OCI-LY7 (cell line): ENCODE measurements around the gene CCDC30. TPM values are rescaled to one million over a fixed set of nuclear protein-coding genes. Genes with fewer than 3 reads are reported as not detected.

ENCODE experiments used
- BruUV-seq: library from RNA; stranded (reverse); fragments of 400-500 nt; replicated peaks from 2 replicates; lab custom pipeline; 2021; lab: Mats Ljungman, UMichigan
- CTCF ChIA-PET: fragments of 300-600 bp; sonication (Branson Sonifier 250); formaldehyde crosslinking; loops from one replicate; lab custom pipeline; 2022; ENCODE audit warnings: antibody characterized with exemption; ENCODE audit not compliant: unreplicated experiment; lab: Charles Lee
- POLR2A ChIA-PET: fragments of 300-600 bp; sonication (Branson Sonifier 250); formaldehyde crosslinking; loops from one replicate; lab custom pipeline; 2022; ENCODE audit warnings: antibody characterized with exemption; lab: Charles Lee
- DNase-seq: peaks from one replicate; pipeline ENCODE4 v3.0.0-alpha.2; 2015; ENCODE audit warnings: low spot score
- H2AFZ ChIP-seq: fragments of 200-600 bp; sonication (generic), shearing (Covaris generic); 2 replicates; pipeline ENCODE4 v1.6.1; 2014; ENCODE audit warnings: mild to moderate bottlenecking, antibody characterized with exemption, low read length, moderate library complexity
- H3K27ac ChIP-seq: fragments of 200-600 bp; sonication (generic); 2 replicates; pipeline ENCODE4 v1.5.1; 2014; ENCODE audit warnings: mixed run types, low read depth, mild to moderate bottlenecking, moderate library complexity, low read length, inconsistent platforms; ENCODE audit not compliant: poor library complexity, severe bottlenecking
- H3K36me3 ChIP-seq: fragments of 200-600 bp; sonication (generic); 2 replicates; pipeline ENCODE4 v1.6.1; 2014; ENCODE audit warnings: mild to moderate bottlenecking, antibody characterized with exemption, low read length, moderate library complexity, mixed read lengths; ENCODE audit not compliant: insufficient read depth
- H3K4me1 ChIP-seq: fragments of 200-600 bp; sonication (generic); 2 replicates; pipeline ENCODE4 v1.5.1; 2014; ENCODE audit warnings: mild to moderate bottlenecking, low read length; ENCODE audit not compliant: insufficient read depth, poor library complexity, severe bottlenecking
- H3K4me2 ChIP-seq: fragments of 200-600 bp; sonication (generic); 2 replicates; pipeline ENCODE4 v1.6.1; 2014; ENCODE audit warnings: mild to moderate bottlenecking, low read length
- H3K4me3 ChIP-seq: fragments of 200-600 bp; sonication (generic); 2 replicates; pipeline ENCODE4 v1.5.1; 2014; ENCODE audit warnings: mild to moderate bottlenecking, low read depth, low read length; ENCODE audit not compliant: poor library complexity, severe bottlenecking
- H3K79me2 ChIP-seq: fragments of 200-600 bp; sonication (generic); 2 replicates; pipeline ENCODE4 v1.6.1; 2016; ENCODE audit warnings: low read depth, mild to moderate bottlenecking, low read length, moderate library complexity, mixed read lengths; ENCODE audit not compliant: insufficient read depth
- H3K9me2 ChIP-seq: fragments of 200-600 bp; sonication (generic); 2 replicates; pipeline ENCODE4 v1.6.1; 2016; ENCODE audit warnings: mild to moderate bottlenecking, low read length, mixed read lengths; ENCODE audit not compliant: insufficient read depth
- H3K9me3 ChIP-seq: fragments of 200-600 bp; sonication (generic); 2 replicates; pipeline ENCODE4 v1.6.1; 2014; ENCODE audit warnings: mild to moderate bottlenecking, mixed run types, low read length, mixed read lengths
- H4K20me1 ChIP-seq: fragments of 200-600 bp; sonication (generic); 2 replicates; pipeline ENCODE4 v1.6.1; 2014; ENCODE audit warnings: mild to moderate bottlenecking, antibody characterized with exemption, low read length, moderate library complexity, mixed read lengths; ENCODE audit not compliant: insufficient read depth
- CTCF ChIP-seq: fragments of 200-600 bp; sonication (generic); conservative IDR thresholded peaks from 2 replicates; pipeline ENCODE4 v1.5.1; 2014; ENCODE audit warnings: mild to moderate bottlenecking, antibody characterized with exemption, low read length, moderate library complexity, mixed read lengths
- EZH2phosphoT487 ChIP-seq: fragments of 200-600 bp; sonication (generic); IDR thresholded peaks from 2 replicates; pipeline ENCODE4 v1.6.1; 2018; ENCODE audit warnings: low read depth, borderline replicate concordance, mild to moderate bottlenecking, mixed run types, antibody characterized with exemption, low read length, moderate library complexity, mixed read lengths
- intact Hi-C: fragments of 100-400 bp; cut with micrococcal nuclease; formaldehyde crosslinking; loops from one replicate; pipeline ENCODE4 v1.10.0; 2022; ENCODE audit not compliant: unreplicated experiment
- total RNA-seq, 2 experiments: library from RNA; depleted of rRNA in 1 of 2; stranded (reverse); fragments of >200 nt in 1 of 2; shearing (Covaris generic) in 1 of 2; gene quantifications; 2 replicates each; pipeline ENCODE4 v1.2.3, GENCODE V29; 2014 to 2022

The CCDC30 gene
- total RNA-seq, 2 experiments from 2014 or later, result 0.54 to 2.6 TPM

GRCh38 chr1:42456010-42456753 lies 6.9 kb upstream of the CCDC30 start, which contains the start of the genes PPCS and ZMYND12:
Gene PPCS, plus strand, starts transcription at chr1:42456543. Its CDS starts 23 bp downstream, at chr1:42456566.
Gene ZMYND12, minus strand, starts transcription at chr1:42456022. Its CDS starts 25 bp downstream, at chr1:42455997.
- CTCF ChIA-PET, result no interaction called here
- no TSS peak for BruUV-seq
- Histone ChIP-seq H3K4me3 (peak within 1 kb of the TSS; percentile 74), H3K9me2 (no peaks in the 10 kb centered on the region), H2AFZ (peak within 1 kb of the TSS; percentile 99), H3K9me3 (no peaks in the 10 kb centered on the region), H3K79me2 (peaks cover 4% of the 10 kb centered on the region; the same call in 1 of the 2 replicates), H3K27ac (peak within 1 kb of the TSS; percentile 69), H3K36me3 (peaks cover 17% of the 10 kb centered on the region; the same call in 1 of the 2 replicates), H3K4me2 (peak within 1 kb of the TSS; percentile 79), H3K4me1 (peaks cover 12% of the 10 kb centered on the region), H4K20me1 (no peaks in the 10 kb centered on the region)
- POLR2A ChIA-PET, result interaction anchor here (0.6 to 1.2 kb wide), 2 partner anchors 139 to 311 kb away, joined by 3 read pairs; partner anchors contain the start of genes C1orf50 and P3H1
- DNase-seq, result peak; percentile 86
- intact Hi-C loops, result loop anchor here (2.0 kb wide), 1 partner anchor 121 kb away; the partner anchor contains the start of gene FOXJ3
- TF ChIP-seq CTCF (no peak), EZH2phosphoT487 (no peak)

GRCh38 chr1:42456754-42457089 lies 6.4 kb upstream of the CCDC30 start:
- BruUV-seq, result no TSS peak
- H3K9me3 ChIP-seq, result no peaks in the 10 kb centered on the region

More at GRCh38 chr1:42456754-42457089, 6.4 kb upstream of the CCDC30 start:
- Histone ChIP-seq H3K36me3 (peaks cover 17% of the 10 kb centered on the region; the same call in 1 of the 2 replicates), H3K9me2 (no peaks in the 10 kb centered on the region), H2AFZ (peak overlapping the region; percentile 99), H3K4me3 (peak overlapping the region; percentile 74), H4K20me1 (no peaks in the 10 kb centered on the region), H3K4me2 (peak overlapping the region; percentile 79), H3K79me2 (peaks cover 4% of the 10 kb centered on the region; the same call in 1 of the 2 replicates), H3K27ac (peak overlapping the region; percentile 69), H3K4me1 (peaks cover 13% of the 10 kb centered on the region)
- intact Hi-C loops, result loop anchor here (2.0 kb wide), 1 partner anchor 122 kb away; the partner anchor contains the start of gene FOXJ3
- CTCF ChIA-PET, result no interaction called here
- POLR2A ChIA-PET, result interaction anchor here (0.6 to 1.2 kb wide), 3 partner anchors 140 to 310 kb away, joined by 3 read pairs; partner anchors contain the start of genes C1orf50, P3H1 and YBX1
- DNase-seq, result peak; percentile 83
- no peak for TF ChIP-seq EZH2phosphoT487
- TF ChIP-seq CTCF, result no peak
